Retinal pigment epithelial cell (primary cell): ENCODE results near the gene RBM38.

ENCODE experiments used
- DNase-seq: peaks from one replicate; pipeline ENCODE4 v3.0.0-alpha.2; 2010; ENCODE audit warnings: low read depth
- H3K4me3 ChIP-seq: 2 replicates; pipeline ENCODE4 v1.5.1; 2011; ENCODE audit warnings: mild to moderate bottlenecking, low read length, control low read depth, moderate library complexity
- CTCF ChIP-seq: conservative IDR thresholded peaks from 2 replicates; pipeline ENCODE4 v1.5.1; 2011; ENCODE audit warnings: low read depth, low read length, control low read depth, inconsistent platforms

RBM38 gene

GRCh38 chr20:57374931-57375651 lies 16.1 kb upstream of the RBM38 start:
- no peak for DNase-seq
- H3K4me3 ChIP-seq, result no peak overlapping the region
- TF ChIP-seq CTCF, result no peak

DNA sequence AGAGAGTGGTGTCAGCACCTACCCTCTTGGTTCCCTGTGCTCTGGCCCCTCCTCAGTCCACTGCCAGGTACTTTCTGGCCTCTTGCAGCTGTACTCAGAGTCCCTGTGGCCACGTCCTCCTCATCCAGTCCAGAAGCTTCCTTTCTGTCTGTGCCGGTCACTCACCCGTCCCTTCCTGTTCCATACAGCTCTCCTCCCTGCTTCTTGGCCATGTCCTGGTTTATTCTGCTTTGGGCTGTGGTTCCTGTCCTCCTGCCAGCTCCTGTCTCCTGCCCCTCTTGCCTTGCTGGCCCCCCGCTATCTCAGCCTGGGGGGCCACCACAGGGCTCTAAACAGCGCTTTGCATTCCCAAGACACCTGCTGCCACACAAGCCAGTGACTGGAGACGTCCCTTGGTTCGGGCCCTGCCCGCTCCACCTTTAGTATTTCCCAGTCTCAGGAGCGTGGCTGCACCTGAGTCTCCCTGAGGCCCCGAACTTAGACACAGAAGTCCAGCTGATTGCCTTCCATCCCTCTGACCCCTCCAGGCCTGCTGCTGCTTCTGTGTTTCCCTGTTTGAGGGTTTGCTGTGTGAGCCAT lies 15.5 kb upstream of the RBM38 start:
- no peak overlapping the region for H3K4me3 ChIP-seq
- TF ChIP-seq CTCF, result no peak
- no peak for DNase-seq

DNA sequence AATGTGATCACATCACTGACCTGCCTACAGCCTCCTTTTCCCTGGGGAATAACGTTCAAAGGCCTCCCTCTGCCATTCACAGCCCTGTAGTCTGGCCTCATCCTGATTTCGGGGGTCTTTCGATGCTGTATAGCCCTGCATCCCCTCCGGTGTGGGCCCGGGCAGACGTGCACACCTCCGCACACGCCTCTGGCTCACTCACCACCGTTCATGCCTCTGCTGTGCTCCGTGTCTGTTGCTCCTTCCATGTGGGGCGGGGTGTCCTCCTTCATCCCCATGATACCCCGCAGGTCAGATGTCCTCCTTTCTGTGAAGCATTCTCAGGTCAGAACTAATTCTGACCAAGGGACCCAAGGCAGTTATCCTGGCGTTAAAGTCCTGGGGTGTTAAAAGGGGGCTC lies 13.8 kb upstream of the RBM38 start:
- no peak overlapping the region for H3K4me3 ChIP-seq
- no peak for TF ChIP-seq CTCF
- DNase-seq, result no peak

DNA sequence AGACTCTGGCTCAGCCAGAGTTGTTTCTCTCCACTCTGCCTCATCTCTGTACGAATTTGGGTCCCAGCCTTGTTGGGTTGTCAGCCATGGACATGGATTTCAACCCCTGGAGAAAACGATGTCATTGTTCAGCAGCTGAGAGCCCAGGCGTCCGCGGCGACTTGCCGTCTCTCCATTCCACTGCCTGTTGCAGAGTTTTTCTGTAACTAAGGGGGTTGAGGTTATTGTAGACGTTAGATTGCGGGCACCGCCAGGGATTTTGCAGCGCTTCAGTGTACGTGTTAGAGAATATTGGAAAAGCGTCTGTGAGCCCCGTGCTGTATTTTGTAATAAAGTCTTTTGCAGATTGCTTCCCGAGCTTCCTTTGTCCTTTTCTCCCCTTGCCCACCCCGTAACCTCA lies 13.1 kb upstream of the RBM38 start:
- DNase-seq, result no peak
- no peak for TF ChIP-seq CTCF
- no peak overlapping the region for H3K4me3 ChIP-seq

GRCh38 chr20:57378646-57379262 lies 12.4 kb upstream of the RBM38 start:
- H3K4me3 ChIP-seq, result no peak overlapping the region
- DNase-seq, result no peak
- TF ChIP-seq CTCF, result no peak

- no peak for DNase-seq
- TF ChIP-seq CTCF, result no peak
- H3K4me3 ChIP-seq, result no peak overlapping the region
These were observed 11.9 kb upstream of the RBM38 start for GRCh38 chr20:57379263-57379647.
